Peyer's patch (tissue), 4 donors: ENCODE measurements around the gene PTOV1.

Experiments used
- CTCF ChIP-seq, 6 experiments: fragments of 450-650 bp in 4 of 6; fragments of 200-600 bp in 2 of 6; sonication (generic) in 1 of 6; IDR thresholded peaks; one replicate each; pipeline ENCODE4 v1.5.1; 2017 to 2019; ENCODE audit warnings: antibody characterized with exemption in 6 of 6, mild to moderate bottlenecking in 3 of 6, moderate library complexity in 1 of 6
- POLR2A ChIP-seq, 2 donors: fragments of 450-650 bp; IDR thresholded peaks; one replicate each; pipeline ENCODE4 v1.5.1; 2017; ENCODE audit warnings: antibody characterized with exemption in 2 of 2, mild to moderate bottlenecking in 2 of 2, moderate library complexity in 2 of 2

GRCh38 chr19:49878744-49879070 is 27.7 kb downstream of the PTOV1 start:
- TF ChIP-seq CTCF (IDR thresholded peaks at IDR 0.05) (no peak), POLR2A (IDR thresholded peaks at IDR 0.05) (no peak)
